Measurements from ENCODE around the gene NEDD4L.

Gene NEDD4L

GRCh38 chr18:58325494-58325893, 281.5 kb downstream of the NEDD4L start:
- DNase-seq: no peak

GRCh38 chr18:58334061-58334460, 290.0 kb downstream of the NEDD4L start:
- DNase-seq: no peak

- DNase-seq: no peak
Observed at GRCh38 chr18:58335223-58335622, 291.2 kb downstream of the NEDD4L start.

GRCh38 chr18:58335821-58336220, 291.8 kb downstream of the NEDD4L start:
- no peak for DNase-seq

GRCh38 chr18:58336605-58337004, 292.6 kb downstream of the NEDD4L start:
- no peak for DNase-seq

- DNase-seq: no peak
Observed at GRCh38 chr18:58337285-58337684, 293.3 kb downstream of the NEDD4L start.

- no peak for DNase-seq
Observed at GRCh38 chr18:58337686-58338085, 293.7 kb downstream of the NEDD4L start.

- no peak for DNase-seq
Observed at GRCh38 chr18:58338141-58338540, 294.1 kb downstream of the NEDD4L start.

GRCh38 chr18:58338961-58339592, 295.1 kb downstream of the NEDD4L start:
- no peak for DNase-seq

GRCh38 chr18:58339890-58340289, 295.9 kb downstream of the NEDD4L start:
- DNase-seq: no peak

- no peak for DNase-seq
Observed at GRCh38 chr18:58341916-58342315, 297.9 kb downstream of the NEDD4L start.

GRCh38 chr18:58344080-58344670, 300.1 kb downstream of the NEDD4L start:
- DNase-seq: no peak

GRCh38 chr18:58344861-58345463, 300.9 kb downstream of the NEDD4L start:
- no peak for DNase-seq

GRCh38 chr18:58345875-58346274, 301.8 kb downstream of the NEDD4L start:
- DNase-seq: no peak

GRCh38 chr18:58347135-58347534, 303.1 kb downstream of the NEDD4L start:
- DNase-seq: no peak

GRCh38 chr18:58348517-58348916, 304.5 kb downstream of the NEDD4L start:
- DNase-seq: no peak

- no peak for DNase-seq
Observed at GRCh38 chr18:58348951-58349350, 304.9 kb downstream of the NEDD4L start.

- DNase-seq: no peak
Observed at GRCh38 chr18:58349650-58350049, 305.6 kb downstream of the NEDD4L start.

- no peak for DNase-seq
Observed at GRCh38 chr18:58350526-58350925, 306.5 kb downstream of the NEDD4L start.

GRCh38 chr18:58351776-58352175, 307.8 kb downstream of the NEDD4L start:
- no peak for DNase-seq

- DNase-seq: no peak
Observed at GRCh38 chr18:58353581-58353980, 309.6 kb downstream of the NEDD4L start.

- no peak for DNase-seq
Observed at GRCh38 chr18:58354051-58354450, 310.0 kb downstream of the NEDD4L start.

GRCh38 chr18:58354791-58355190, 310.8 kb downstream of the NEDD4L start:
- no peak for DNase-seq

- no peak for DNase-seq
Observed at GRCh38 chr18:58355243-58355642, 311.2 kb downstream of the NEDD4L start.

GRCh38 chr18:58359218-58359617, 315.2 kb downstream of the NEDD4L start:
- DNase-seq: no peak
